K562 (cell line): ENCODE results near the gene GPHN. TPM values are rescaled to one million over a fixed set of nuclear protein-coding genes. Genes with fewer than 3 reads are reported as not detected.

ENCODE experiments used
- ARID1B ChIP-seq: fragments of 450-650 bp; IDR thresholded peaks from 2 replicates; pipeline ENCODE4 v1.6.1; 2016; ENCODE audit warnings: antibody characterized with exemption, mild to moderate bottlenecking, inconsistent platforms
- ARID2 ChIP-seq: fragments of 450-650 bp; IDR thresholded peaks from 2 replicates; pipeline ENCODE4 v1.6.1; 2017; ENCODE audit warnings: antibody characterized with exemption, mild to moderate bottlenecking
- ATF3 ChIP-seq, 2 experiments: fragments of 450-650 bp in 1 of 2; sonication (generic) in 1 of 2; formaldehyde crosslinking in 1 of 2; IDR thresholded peaks in 1 of 2; conservative IDR thresholded peaks in 1 of 2; 2 replicates each; pipeline versions ENCODE4 v1.6.1 to v1.8.1; 2016 to 2023; ENCODE audit warnings: mild to moderate bottlenecking in 2 of 2, moderate library complexity in 2 of 2, inconsistent platforms in 1 of 2, missing genetic modification reagents in 1 of 2
- DPF2 ChIP-seq: fragments of 450-650 bp; IDR thresholded peaks from 2 replicates; pipeline ENCODE4 v1.6.1; 2016
- FOXP4 ChIP-seq: sonication (generic); formaldehyde crosslinking; IDR thresholded peaks from 2 replicates; pipeline ENCODE4 v1.8.0; 2022; ENCODE audit warnings: mild to moderate bottlenecking, missing genetic modification reagents, borderline replicate concordance
- GTF3C2 ChIP-seq: IDR thresholded peaks from 3 replicates; pipeline ENCODE4 v1.6.1; 2011; ENCODE audit warnings: borderline replicate concordance, mild to moderate bottlenecking, moderate library complexity; ENCODE audit not compliant: insufficient read length; ENCODE audit errors: extremely low read depth
- HMBOX1 ChIP-seq: sonication (generic); IDR thresholded peaks from 2 replicates; pipeline ENCODE4 v1.6.1; 2016
- JUND ChIP-seq, 2 experiments: IDR thresholded peaks; 2 replicates in 1 of 2; 3 replicates in 1 of 2; pipeline ENCODE4 v1.6.1; 2011; ENCODE audit warnings: borderline replicate concordance in 2 of 2, low read depth in 2 of 2, low read length in 2 of 2, improper control_type of control experiment in 1 of 2, missing biosample characterization in 1 of 2, missing genetic modification characterization in 1 of 2, missing genetic modification reagents in 1 of 2
- PKNOX1 ChIP-seq: fragments of 450-650 bp; IDR thresholded peaks from 2 replicates; pipeline ENCODE4 v1.6.1; 2016
- RCOR1 ChIP-seq, 2 experiments: IDR thresholded peaks; 2 replicates each; pipeline ENCODE4 v1.6.1; 2012; ENCODE audit warnings: low read depth in 2 of 2, low read length in 2 of 2, borderline replicate concordance in 1 of 2, improper control_type of control experiment in 1 of 2
- TCF7 ChIP-seq: sonication (generic); IDR thresholded peaks from 2 replicates; pipeline ENCODE4 v1.6.1; 2016; ENCODE audit warnings: antibody characterized with exemption, borderline replicate concordance
- TOE1 ChIP-seq, 2 experiments: fragments of 450-650 bp in 1 of 2; sonication (generic) in 1 of 2; formaldehyde crosslinking in 1 of 2; IDR thresholded peaks; 2 replicates each; pipeline versions ENCODE4 v1.7.1 to v1.8.0; 2016 to 2022; ENCODE audit warnings: borderline replicate concordance in 2 of 2, mild to moderate bottlenecking in 2 of 2, antibody characterized with exemption in 1 of 2, inconsistent platforms in 1 of 2, low read depth in 1 of 2, missing genetic modification reagents in 1 of 2, moderate library complexity in 1 of 2
- ZMIZ1 ChIP-seq, 2 experiments: fragments of 150-350 bp in 1 of 2; IDR thresholded peaks; 2 replicates each; pipeline ENCODE4 v1.6.1; 2012 to 2016; ENCODE audit warnings: low read depth in 2 of 2, low read length in 2 of 2, mild to moderate bottlenecking in 1 of 2, moderate library complexity in 1 of 2
- polyA plus RNA-seq, 8 experiments: library from polyadenylated mRNA; depleted of rRNA in 4 of 8; stranded (reverse) in 5 of 8; unstranded in 3 of 8; fragments of >200 nt; fragmentation: Nextera tagmentation in 2 of 8; fragmentation: Illumina TruSeq in 1 of 8; extraction: Ambion mirVana in 2 of 8; extraction: Trizol in 1 of 8; gene quantifications; 2 replicates each; pipeline versions ENCODE4 v1.2.1 to v1.2.3, GENCODE V29; 2011 to 2014; ENCODE audit warnings: inconsistent platforms in 1 of 8, missing spikeins in 1 of 8
- total RNA-seq, 7 experiments: library from RNA; depleted of rRNA in 6 of 7; stranded (reverse); fragments of >200 nt in 6 of 7; fragmentation: Illumina TruSeq in 2 of 7; extraction: Trizol in 2 of 7; gene quantifications; 2 replicates each; pipeline versions ENCODE4 v1.2.1 to v1.2.3, GENCODE V29; 2011 to 2021; ENCODE audit warnings: low replicate concordance in 1 of 7

GPHN gene
- total and polyA plus RNA-seq, 9 of the 15 experiments (the other 6 are each of a cell fraction or from before 2014, with no cell fraction given) = 5.9 to 16.0 (median 11.4) TPM

GRCh38 chr14:66476964-66477363 lies 31.0 kb upstream of the GPHN start (continued):
- TF ChIP-seq ARID1B (peak; percentile 57), ARID2 (no peak), FOXP4 (CRISPR knock-in tag) (no peak), JUND (IDR thresholded peaks at IDR 0.05; ENCODE audit: borderline replicate concordance, low read depth, low read length) (peak; percentile 51; the same call in 1 of the 2 replicates), JUND (tag; IDR thresholded peaks at IDR 0.05; ENCODE audit: borderline replicate concordance, low read depth, low read length) (no peak; the same call in 2 of the 3 replicates), TCF7 (no peak), HMBOX1 (peak; percentile 68), ATF3 (IDR thresholded peaks at IDR 0.05) (no peak), ATF3 (CRISPR knock-in tag; conservative IDR thresholded peaks at IDR 0.05) (no peak), ZMIZ1 (IDR thresholded peaks at IDR 0.05; ENCODE audit: low read depth in 2 of 2, low read length in 2 of 2) (no peak), GTF3C2 (no peak), DPF2 (0 out of 2 replicates have a peak, but pooled peaks have one; percentile 31), TOE1 (IDR thresholded peaks at IDR 0.05; ENCODE audit: borderline replicate concordance) (no peak), TOE1 (CRISPR knock-in tag; IDR thresholded peaks at IDR 0.05; ENCODE audit: borderline replicate concordance, low read depth) (no peak), RCOR1 (IDR thresholded peaks at IDR 0.05; ENCODE audit: borderline replicate concordance in 1 of 2, low read depth in 2 of 2, low read length in 2 of 2) (0 out of 4 replicates have a peak, but pooled peaks of 1 of the 2 experiments have one; percentile 17), PKNOX1 (peak; percentile 66)
